Measurements from ENCODE around the gene UBXN7. TPM values are rescaled to one million over a fixed set of nuclear protein-coding genes. Genes with fewer than 3 reads are reported as not detected.
"Not testable (repeated sequence)": the region's sequence is repeated elsewhere in the genome, so short reads cannot be mapped to it uniquely, and the experiment has no call there.

UBXN7 gene
- total RNA-seq, 1 experiment from 2014 or later = 61.7 TPM

DNA sequence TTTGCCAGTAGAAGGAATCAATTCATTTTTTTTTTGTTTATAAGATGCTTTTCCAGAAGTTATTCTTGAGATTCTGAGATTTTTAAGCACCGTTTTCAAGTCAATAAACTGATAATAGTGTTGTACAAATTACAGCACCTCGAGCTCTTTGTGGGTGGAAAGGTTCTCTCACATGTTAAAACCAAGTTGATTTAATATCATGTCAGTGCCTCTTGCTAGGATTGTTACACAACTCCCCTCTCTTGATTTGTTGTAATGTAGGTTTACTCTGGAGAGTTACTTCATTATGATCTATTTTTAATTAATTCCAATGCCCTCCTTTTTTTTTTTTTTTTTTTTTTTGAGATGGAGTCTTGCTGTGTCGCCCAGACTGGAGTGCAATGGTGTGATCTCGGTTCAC, 25.8 kb upstream of the UBXN7 start:
- H3K9me3 ChIP-seq (ENCODE audit: control insufficient read depth, insufficient read depth, low read depth, low read length) = no peaks in the 10 kb centered on the region
- TF ChIP-seq, protein P1, sequence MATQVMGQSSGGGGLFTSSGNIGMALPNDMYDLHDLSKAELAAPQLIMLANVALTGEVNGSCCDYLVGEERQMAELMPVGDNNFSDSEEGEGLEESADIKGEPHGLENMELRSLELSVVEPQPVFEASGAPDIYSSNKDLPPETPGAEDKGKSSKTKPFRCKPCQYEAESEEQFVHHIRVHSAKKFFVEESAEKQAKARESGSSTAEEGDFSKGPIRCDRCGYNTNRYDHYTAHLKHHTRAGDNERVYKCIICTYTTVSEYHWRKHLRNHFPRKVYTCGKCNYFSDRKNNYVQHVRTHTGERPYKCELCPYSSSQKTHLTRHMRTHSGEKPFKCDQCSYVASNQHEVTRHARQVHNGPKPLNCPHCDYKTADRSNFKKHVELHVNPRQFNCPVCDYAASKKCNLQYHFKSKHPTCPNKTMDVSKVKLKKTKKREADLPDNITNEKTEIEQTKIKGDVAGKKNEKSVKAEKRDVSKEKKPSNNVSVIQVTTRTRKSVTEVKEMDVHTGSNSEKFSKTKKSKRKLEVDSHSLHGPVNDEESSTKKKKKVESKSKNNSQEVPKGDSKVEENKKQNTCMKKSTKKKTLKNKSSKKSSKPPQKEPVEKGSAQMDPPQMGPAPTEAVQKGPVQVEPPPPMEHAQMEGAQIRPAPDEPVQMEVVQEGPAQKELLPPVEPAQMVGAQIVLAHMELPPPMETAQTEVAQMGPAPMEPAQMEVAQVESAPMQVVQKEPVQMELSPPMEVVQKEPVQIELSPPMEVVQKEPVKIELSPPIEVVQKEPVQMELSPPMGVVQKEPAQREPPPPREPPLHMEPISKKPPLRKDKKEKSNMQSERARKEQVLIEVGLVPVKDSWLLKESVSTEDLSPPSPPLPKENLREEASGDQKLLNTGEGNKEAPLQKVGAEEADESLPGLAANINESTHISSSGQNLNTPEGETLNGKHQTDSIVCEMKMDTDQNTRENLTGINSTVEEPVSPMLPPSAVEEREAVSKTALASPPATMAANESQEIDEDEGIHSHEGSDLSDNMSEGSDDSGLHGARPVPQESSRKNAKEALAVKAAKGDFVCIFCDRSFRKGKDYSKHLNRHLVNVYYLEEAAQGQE (IDR thresholded peaks at IDR 0.05; ENCODE audit: insufficient read depth in 1 of 2, low read depth in 2 of 2, low read length in 1 of 2) = no peak
- TF ChIP-seq TCF7L2 (IDR thresholded peaks at IDR 0.05; ENCODE audit: low read depth, low read length) = no peak
- TF ChIP-seq CTCF (IDR thresholded peaks at IDR 0.05) = no peak
- TF ChIP-seq POLR2AphosphoS5 (IDR thresholded peaks at IDR 0.05; ENCODE audit: low read depth, low read length) = no peak
- no peak for TF ChIP-seq SIN3A (IDR thresholded peaks at IDR 0.05; ENCODE audit: borderline replicate concordance, insufficient read depth, low read depth, low read length)
- no TSS peak for BruUV-seq (replicated peaks)
- H3K36me3 ChIP-seq (ENCODE audit: control insufficient read depth, insufficient read depth, low read length) = no peaks in the 10 kb centered on the region
- H3K27me3 ChIP-seq (ENCODE audit: control insufficient read depth, insufficient read depth, low read length) = no peaks in the 10 kb centered on the region
- no peak for DNase-seq (ENCODE audit: low read depth, low spot score)
- no peak for ATAC-seq
- H3K4me1 ChIP-seq (ENCODE audit: control insufficient read depth, insufficient read depth, low read length) = no peaks in the 10 kb centered on the region
- intact Hi-C loops (cut with micrococcal nuclease; ENCODE audit: unreplicated experiment) (no loop called here), in situ Hi-C loops (cut with HindIII; ENCODE audit: low pct_unique_long_range_greater_than_20kb, low sequenced_read_pairs) (no loop called here)
- POLR2A ChIA-PET = interaction anchor here (0.7 kb wide), 1 partner anchor 250 kb away, joined by 12 read pairs; no protein-coding TSS in a partner anchor
- H3K27ac ChIP-seq (ENCODE audit: low read length) = no peak overlapping the region
- CTCF ChIA-PET = interaction anchor here (0.7 kb wide), 1 partner anchor 60 kb away, joined by 3 read pairs; no protein-coding TSS in a partner anchor
- no peak overlapping the region for H3K4me3 ChIP-seq (ENCODE audit: low read depth in 2 of 2, low read length in 2 of 2)

DNA sequence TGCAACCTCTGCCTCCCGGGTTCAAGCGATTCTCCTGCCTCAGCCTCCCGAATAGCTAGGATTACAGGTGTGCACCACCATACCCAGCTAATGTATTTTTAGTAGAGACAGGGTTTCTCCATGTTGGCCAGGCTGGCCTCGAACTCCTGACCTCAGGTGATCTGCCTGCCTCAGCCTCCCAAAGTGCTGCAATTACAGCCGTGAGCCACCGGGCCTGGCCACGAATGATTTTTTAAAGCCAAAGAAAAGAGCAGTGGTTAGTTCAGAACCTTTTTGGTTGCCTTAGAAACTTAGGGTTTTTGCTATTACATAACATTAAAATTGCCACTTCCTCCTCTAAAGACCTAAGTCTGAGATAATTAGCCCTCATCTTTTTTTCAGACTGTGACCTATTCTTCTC, 25.2 kb upstream of the UBXN7 start:
- in situ Hi-C loops (cut with HindIII; ENCODE audit: low pct_unique_long_range_greater_than_20kb, low sequenced_read_pairs); H3K9me3 ChIP-seq (ENCODE audit: control insufficient read depth, insufficient read depth, low read depth, low read length); DNase-seq (ENCODE audit: low read depth, low spot score); H3K27ac ChIP-seq (ENCODE audit: low read length); intact Hi-C loops (cut with micrococcal nuclease; ENCODE audit: unreplicated experiment); H3K27me3 ChIP-seq (ENCODE audit: control insufficient read depth, insufficient read depth, low read length); BruUV-seq (replicated peaks); ATAC-seq; H3K36me3 ChIP-seq (ENCODE audit: control insufficient read depth, insufficient read depth, low read length); H3K4me3 ChIP-seq (ENCODE audit: low read depth in 2 of 2, low read length in 2 of 2); H3K4me1 ChIP-seq (ENCODE audit: control insufficient read depth, insufficient read depth, low read length): not testable (repeated sequence)
- ChIA-PET CTCF (interaction anchor here (0.7 kb wide), 1 partner anchor 59 kb away, joined by 3 read pairs; no protein-coding TSS in a partner anchor), POLR2A (interaction anchor here (0.7 kb wide), 1 partner anchor 251 kb away, joined by 12 read pairs; no protein-coding TSS in a partner anchor)

- H3K9me3 ChIP-seq (ENCODE audit: control insufficient read depth, insufficient read depth, low read depth, low read length) = no peaks in the 10 kb centered on the region
- no peak overlapping the region for H3K4me3 ChIP-seq (ENCODE audit: low read depth in 2 of 2, low read length in 2 of 2)
- in situ Hi-C loops (cut with HindIII; ENCODE audit: low pct_unique_long_range_greater_than_20kb, low sequenced_read_pairs) (no loop called here), intact Hi-C loops (cut with micrococcal nuclease; ENCODE audit: unreplicated experiment) (no loop called here)
- POLR2A ChIA-PET = no interaction called here
- BruUV-seq (replicated peaks) = no TSS peak
- no peaks in the 10 kb centered on the region for H3K36me3 ChIP-seq (ENCODE audit: control insufficient read depth, insufficient read depth, low read length)
- 0 out of 2 replicates have a peak, but pooled peaks have one; percentile 38 for ATAC-seq
- H3K4me1 ChIP-seq (ENCODE audit: control insufficient read depth, insufficient read depth, low read length) = no peaks in the 10 kb centered on the region
- H3K27me3 ChIP-seq (ENCODE audit: control insufficient read depth, insufficient read depth, low read length) = no peaks in the 10 kb centered on the region
- TF ChIP-seq POLR2AphosphoS5 (IDR thresholded peaks at IDR 0.05; ENCODE audit: low read depth, low read length) (no peak), TCF7L2 (IDR thresholded peaks at IDR 0.05; ENCODE audit: low read depth, low read length) (no peak), SIN3A (IDR thresholded peaks at IDR 0.05; ENCODE audit: borderline replicate concordance, insufficient read depth, low read depth, low read length) (no peak), CTCF (IDR thresholded peaks at IDR 0.05) (no peak)
- TF ChIP-seq, protein P1 (IDR thresholded peaks at IDR 0.05; ENCODE audit: insufficient read depth in 1 of 2, low read depth in 2 of 2, low read length in 1 of 2) = no peak
- no peak for DNase-seq (ENCODE audit: low read depth, low spot score)
- CTCF ChIA-PET = no interaction called here
- H3K27ac ChIP-seq (ENCODE audit: low read length) = no peak overlapping the region
Observed at GRCh38 chr3:196454935-196455334, 22.7 kb upstream of the UBXN7 start.
